GM13977 (cell line): ENCODE results near the gene GADD45B.

Source experiments
- DNase-seq: peaks from one replicate; pipeline ENCODE4 v3.0.0; 2012; ENCODE audit warnings: low spot score
- CTCF ChIP-seq: IDR thresholded peaks from 2 replicates; pipeline ENCODE4 v1.5.1; 2012; ENCODE audit warnings: mild to moderate bottlenecking, control low read depth; ENCODE audit not compliant: insufficient read depth; ENCODE audit errors: extremely low read depth, missing control alignments
- in situ Hi-C: fragments of 300-500 bp; cut with MboI; formaldehyde crosslinking; loops from one replicate; pipeline ENCODE4 v1.12.0; 2022; ENCODE audit warnings: low sequenced_read_pairs, low pct_unique_long_range_greater_than_20kb, mixed read lengths, inconsistent platforms; ENCODE audit not compliant: unreplicated experiment

GADD45B gene

GRCh38 chr19:2436384-2436783 lies 39.5 kb upstream of the GADD45B start:
- in situ Hi-C loops = no loop called here
- no peak for DNase-seq
- no peak for TF ChIP-seq CTCF

GRCh38 chr19:2436926-2437325 lies 39.0 kb upstream of the GADD45B start:
- TF ChIP-seq CTCF = no peak
- DNase-seq = no peak
- in situ Hi-C loops = no loop called here

DNA sequence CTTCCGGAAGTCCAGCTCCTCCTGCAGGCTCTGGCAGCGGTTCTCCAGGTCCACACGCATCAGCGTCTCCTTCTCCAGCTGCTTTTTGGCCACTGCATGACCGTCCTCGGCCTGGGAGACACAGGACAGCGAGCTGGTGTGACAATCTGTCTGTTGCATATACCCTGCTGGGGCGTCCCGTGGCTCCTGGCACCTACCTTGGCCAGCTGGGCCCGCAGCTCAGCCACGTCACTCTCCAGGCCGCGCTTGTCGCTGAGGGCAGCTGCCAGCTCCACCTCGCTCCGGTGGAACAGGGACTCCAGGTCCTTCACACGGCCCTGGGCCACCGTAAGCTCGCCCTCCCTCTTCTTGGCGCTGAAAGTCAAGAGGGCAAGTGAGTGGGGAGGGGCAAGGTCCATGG lies 37.7 kb upstream of the GADD45B start:
- TF ChIP-seq CTCF = no peak
- no peak for DNase-seq
- in situ Hi-C loops = no loop called here

DNA sequence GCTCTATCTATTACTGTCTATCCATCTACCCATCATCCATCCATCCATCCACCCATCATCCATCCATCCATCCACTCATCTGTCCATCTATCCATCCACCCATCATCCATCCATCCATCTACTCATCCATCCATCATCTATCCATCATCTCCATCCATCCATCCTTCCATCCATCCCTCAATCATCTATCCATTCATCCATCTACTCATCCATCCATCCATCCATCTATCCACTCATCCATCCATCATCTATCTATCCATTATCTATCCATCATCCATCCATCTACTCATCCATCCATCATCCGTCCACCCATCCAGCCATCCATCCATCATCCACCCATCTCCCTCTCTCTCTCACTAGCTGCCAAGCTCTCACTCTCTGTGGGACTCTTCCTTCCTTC lies 35.4 kb upstream of the GADD45B start:
- no peak for TF ChIP-seq CTCF
- in situ Hi-C loops = no loop called here

DNA sequence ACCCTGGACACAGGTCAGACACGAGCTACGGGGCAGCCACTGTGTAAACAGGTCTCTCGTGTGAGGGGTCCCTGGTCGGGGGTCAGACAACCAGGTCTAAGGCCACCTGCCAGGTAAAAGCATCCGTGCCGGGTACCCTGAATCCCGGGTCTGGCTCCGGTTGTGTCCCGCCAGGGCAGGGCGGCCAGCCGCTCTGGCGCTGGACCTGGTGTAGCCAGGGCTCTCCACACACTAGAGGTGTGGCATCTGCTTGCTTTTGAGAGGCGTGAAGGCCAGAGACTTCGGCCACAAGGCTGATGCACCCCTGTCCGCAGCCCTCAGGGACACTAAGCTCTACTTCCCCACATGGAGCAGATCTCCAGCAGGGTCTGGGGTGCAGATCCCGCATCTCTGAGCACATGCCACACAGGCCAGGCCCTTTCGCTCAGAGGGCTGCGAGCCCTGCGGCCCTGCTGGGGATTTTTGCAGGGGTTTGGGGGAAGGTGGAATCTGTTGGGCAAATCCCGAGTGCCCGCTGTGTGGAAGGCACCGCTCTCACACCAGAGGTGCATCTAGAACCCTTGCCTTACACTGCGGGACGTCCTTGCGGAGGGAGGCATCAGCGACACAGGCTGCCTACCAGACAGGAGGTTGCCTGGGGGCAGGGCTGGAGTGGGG lies 34.7 kb upstream of the GADD45B start:
- DNase-seq = no peak
- no peak for TF ChIP-seq CTCF
- in situ Hi-C loops = no loop called here

More for the DNA sequence above, 35.4 kb upstream of the GADD45B start:
- no peak for DNase-seq

DNA sequence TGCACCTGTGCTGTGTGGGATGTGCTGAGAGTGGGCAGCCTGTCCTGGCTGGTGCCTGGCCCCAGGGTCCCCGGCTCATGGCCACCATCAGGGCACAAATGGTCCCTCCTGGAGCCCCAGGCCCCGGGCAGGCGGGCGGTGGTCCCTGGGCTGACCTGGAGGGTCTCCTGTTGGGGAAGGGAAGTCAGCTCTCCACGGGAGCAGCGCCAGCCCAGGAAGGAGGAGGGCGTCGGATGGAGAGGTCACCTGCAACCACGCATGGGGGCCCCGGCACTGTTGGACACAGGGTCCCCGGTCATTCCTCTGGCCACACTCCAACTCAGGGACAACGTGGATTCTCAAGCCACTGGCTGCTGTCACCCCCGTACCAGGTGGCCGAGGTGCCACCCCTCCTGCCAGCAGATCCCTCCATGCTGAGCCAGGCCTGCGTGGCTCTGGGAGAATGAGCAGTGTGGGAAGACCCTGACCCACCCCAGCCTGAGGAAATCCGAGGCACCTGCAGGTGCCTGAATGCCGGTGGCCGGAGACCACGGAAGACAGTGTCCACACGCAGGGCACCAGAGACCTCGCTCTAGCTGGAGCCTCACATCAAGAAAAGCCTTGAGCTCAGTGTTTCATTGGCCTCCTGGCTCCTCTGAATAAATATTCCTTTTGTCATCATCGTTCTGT lies 32.7 kb upstream of the GADD45B start:
- DNase-seq = no peak
- no peak for TF ChIP-seq CTCF
- in situ Hi-C loops = no loop called here
